Measurements from ENCODE around the gene CALML5. TPM values are rescaled to one million over a fixed set of nuclear protein-coding genes. Genes with fewer than 3 reads are reported as not detected.
"Not testable (repeated sequence)": the region's sequence is repeated elsewhere in the genome, so short reads cannot be mapped to it uniquely, and the experiment has no call there.

CALML5 gene
- total RNA-seq, 2 experiments from 2014 or later, result not detected

DNA sequence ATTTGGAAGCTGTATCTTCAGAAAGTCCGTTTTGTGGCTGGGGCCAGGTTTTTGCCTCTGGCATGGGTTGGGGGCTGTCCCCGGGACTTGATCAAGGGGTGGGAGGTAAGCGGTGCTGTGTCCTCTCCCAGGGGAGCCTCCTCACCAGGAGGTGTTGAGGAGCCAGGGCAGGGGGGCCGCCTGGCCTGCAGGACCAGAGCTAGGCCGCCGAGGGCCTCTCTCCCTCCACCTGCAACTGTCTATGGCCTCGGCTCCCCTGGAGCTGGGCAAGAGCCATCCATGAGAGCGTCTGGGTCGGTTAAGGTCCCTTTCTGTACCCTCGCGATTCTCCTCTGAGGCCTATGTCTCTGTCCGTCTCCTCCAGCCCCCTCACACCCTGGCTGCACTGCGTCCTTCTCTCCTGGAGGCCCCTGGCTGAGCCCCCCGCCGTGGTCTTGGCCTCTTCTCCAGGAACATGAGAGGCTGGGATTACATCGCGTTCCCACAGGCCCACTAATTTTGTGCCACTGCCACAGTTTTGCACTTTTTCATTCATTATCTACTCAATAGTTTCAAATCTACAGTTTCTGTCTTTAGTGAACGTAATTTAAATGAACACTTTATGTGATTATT lies 20.6 kb downstream of the CALML5 start:
- Mint-ChIP-seq H3K4me3 (no peak overlapping the region), H3K9me3 (ENCODE audit: insufficient read depth) (no peaks in the 10 kb centered on the region), H3K36me3 (ENCODE audit: low read depth) (no peaks in the 10 kb centered on the region), H3K27me3 (ENCODE audit: low read depth) (no peaks in the 10 kb centered on the region), H3K27ac (no peak overlapping the region), H3K4me1 (ENCODE audit: low read depth) (no peaks in the 10 kb centered on the region)
- DNase-seq (no peak), ATAC-seq (no peak)
- ChIA-PET POLR2A (no interaction called here), CTCF (no interaction called here)

DNA sequence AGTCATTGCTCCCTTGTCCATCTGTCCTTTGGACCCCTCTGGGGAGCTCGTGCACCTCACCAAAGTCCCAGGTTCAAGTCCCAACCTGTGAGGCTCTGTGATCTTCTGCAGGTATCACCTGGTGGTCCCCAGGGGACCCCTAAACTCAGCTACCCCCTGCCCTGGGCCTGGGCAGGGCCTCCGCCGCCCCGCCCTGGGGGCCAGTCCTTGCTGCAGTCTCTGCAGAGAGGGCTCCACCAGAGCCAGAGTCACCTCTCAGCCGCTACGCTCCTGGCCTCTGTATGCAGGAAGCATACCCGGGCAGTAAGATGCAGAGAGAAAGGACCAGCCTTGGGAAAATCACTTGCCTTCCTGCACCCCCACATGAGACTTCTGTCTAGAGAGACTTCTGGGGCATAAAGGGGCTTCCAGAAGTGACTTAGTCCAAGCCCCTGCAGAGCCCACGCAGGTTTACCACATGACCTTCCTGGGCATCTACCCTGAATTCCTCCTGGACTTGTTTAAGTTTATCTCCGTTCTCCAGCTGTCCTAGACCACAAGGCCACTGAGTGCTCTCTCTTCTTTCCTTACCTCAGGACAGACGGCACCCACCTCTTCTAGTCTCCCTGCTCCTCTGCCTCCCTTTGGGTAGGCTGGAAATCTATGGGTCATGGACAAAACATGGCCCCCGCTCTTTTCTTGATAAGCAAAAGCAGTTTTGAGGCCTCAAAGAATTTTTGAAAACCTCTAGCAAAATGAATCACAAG lies 21.2 kb downstream of the CALML5 start:
- no peak overlapping the region for H3K27ac Mint-ChIP-seq
- no peaks in the 10 kb centered on the region for H3K9me3 Mint-ChIP-seq (ENCODE audit: insufficient read depth)
- H3K4me3 Mint-ChIP-seq, result no peak overlapping the region
- ATAC-seq (no peak), DNase-seq (no peak)
- H3K4me1 Mint-ChIP-seq (ENCODE audit: low read depth), result no peaks in the 10 kb centered on the region
- no peaks in the 10 kb centered on the region for H3K27me3 Mint-ChIP-seq (ENCODE audit: low read depth)
- ChIA-PET CTCF (no interaction called here), POLR2A (interaction anchor here (0.6 kb wide), 1 partner anchor 740 kb away, joined by 3 read pairs; no protein-coding TSS in a partner anchor)
- H3K36me3 Mint-ChIP-seq (ENCODE audit: low read depth), result no peaks in the 10 kb centered on the region

DNA sequence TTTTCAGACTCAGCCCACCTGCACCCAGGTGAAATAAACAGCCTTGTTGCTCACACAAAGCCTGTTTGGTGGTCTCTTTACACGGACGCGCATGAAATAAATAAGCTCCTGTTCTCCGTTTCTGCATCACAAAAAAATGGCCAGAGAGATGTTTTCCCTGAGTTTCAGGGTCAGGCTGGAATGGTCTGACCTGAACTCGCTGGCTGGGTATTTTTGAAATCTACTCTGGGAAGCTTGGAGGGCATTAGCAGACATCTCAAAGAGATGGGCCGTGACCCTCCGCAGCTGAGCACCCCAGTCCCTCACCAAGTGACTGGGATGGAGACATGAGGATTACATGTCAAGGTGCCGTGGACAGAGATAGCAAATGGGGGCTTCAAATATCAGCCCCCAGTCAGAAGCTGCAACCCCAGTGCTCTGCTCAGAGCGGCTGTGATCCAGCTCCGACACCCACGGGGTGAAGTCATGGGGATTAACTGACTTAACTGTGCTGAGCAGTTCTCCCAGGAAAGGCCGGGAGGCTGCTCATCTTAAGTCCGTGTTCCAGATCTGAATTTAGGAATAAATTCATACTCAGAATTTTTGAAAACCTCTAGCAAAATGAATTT lies 22.3 kb downstream of the CALML5 start:
- Mint-ChIP-seq H3K4me1 (ENCODE audit: low read depth) (no peaks in the 10 kb centered on the region), H3K4me3 (no peak overlapping the region), H3K27me3 (ENCODE audit: low read depth) (peaks cover 3% of the 10 kb centered on the region), H3K27ac (no peak overlapping the region), H3K36me3 (ENCODE audit: low read depth) (no peaks in the 10 kb centered on the region), H3K9me3 (ENCODE audit: insufficient read depth) (no peaks in the 10 kb centered on the region)
- POLR2A ChIA-PET, result no interaction called here
- CTCF ChIA-PET, result no interaction called here
- ATAC-seq (no peak), DNase-seq (no peak)

DNA sequence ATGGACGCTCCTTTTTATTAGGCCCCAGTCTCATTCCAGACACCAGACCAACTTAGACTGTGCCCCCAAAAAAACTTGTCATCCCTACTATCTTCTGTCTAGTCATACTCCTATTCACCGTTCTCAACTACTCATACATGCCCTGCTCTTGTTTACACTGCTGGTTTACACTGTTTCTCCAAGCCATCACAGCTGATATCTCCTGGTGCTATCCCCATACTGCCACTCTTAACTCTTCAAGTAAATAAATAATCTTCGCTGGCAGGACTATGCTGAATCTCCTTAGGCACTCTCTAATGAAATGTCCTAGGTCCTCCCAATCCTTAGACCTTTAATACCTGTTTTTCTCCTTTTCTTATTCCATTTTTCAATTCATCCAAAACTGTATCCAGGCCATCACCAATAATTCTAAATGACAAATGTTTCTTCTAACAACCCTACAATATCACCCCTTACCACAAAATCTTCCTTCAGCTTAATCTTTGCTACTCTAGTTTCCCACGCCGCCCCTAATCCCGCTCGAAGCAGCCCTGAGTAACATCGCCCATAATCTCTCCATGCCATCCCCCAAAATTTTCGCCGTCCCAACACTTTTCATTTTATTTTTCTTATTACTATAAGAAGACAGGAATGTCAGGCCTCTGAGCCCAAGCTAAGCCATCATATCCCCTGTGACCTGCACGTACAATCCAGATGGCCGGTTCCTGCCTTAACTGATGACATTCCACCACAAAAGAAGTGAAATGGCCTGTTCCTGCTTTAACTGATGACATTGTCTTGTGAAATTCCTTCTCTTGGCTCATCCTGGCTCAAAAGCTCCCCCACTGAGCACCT lies 23.2 kb downstream of the CALML5 start:
- DNase-seq; H3K27ac Mint-ChIP-seq; H3K9me3 Mint-ChIP-seq (ENCODE audit: insufficient read depth); CTCF ChIA-PET; H3K4me3 Mint-ChIP-seq; ATAC-seq; H3K27me3 Mint-ChIP-seq (ENCODE audit: low read depth); POLR2A ChIA-PET; H3K36me3 Mint-ChIP-seq (ENCODE audit: low read depth); H3K4me1 Mint-ChIP-seq (ENCODE audit: low read depth): not testable (repeated sequence)

DNA sequence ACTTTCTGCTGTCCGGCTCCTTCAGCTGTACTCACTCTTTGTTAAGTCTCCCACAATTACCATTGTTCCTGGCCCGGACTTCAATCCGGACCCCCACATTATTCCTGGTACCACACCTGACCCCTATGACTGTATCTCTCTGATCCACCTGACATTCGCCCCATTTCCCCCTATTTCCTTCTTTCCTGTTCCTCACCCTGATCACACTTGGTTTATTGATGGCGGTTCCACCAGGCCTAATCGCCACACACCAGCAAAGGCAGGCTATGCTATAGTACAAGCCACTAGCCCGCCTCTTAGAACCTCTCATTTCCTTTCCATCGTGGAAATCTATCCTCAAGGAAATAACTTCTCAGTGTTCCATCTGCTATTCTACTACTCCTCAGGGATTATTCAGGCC lies 24.3 kb downstream of the CALML5 start:
- H3K27me3 Mint-ChIP-seq (ENCODE audit: low read depth); CTCF ChIA-PET; POLR2A ChIA-PET; H3K4me1 Mint-ChIP-seq (ENCODE audit: low read depth); DNase-seq; H3K9me3 Mint-ChIP-seq (ENCODE audit: insufficient read depth); ATAC-seq; H3K4me3 Mint-ChIP-seq; H3K27ac Mint-ChIP-seq; H3K36me3 Mint-ChIP-seq (ENCODE audit: low read depth): not testable (repeated sequence)

DNA sequence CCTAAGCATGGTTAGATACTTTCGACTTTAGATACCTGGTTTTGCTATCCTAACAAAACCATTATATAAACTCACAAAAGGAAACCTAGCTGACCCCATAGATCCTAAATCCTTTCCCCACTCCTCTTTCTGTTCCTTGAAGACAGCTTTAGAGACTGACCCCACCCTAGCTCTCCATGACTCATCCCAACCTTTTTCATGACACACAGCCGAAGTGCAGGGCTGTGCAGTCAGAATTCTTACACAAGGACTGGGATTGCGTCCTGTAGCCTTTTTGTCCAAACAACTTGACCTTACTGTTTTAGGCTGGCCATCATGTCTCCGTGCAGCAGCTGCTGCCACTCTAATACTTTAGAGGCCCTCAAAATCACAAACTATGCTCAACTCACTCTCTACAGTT lies 24.7 kb downstream of the CALML5 start:
- H3K27me3 Mint-ChIP-seq (ENCODE audit: low read depth); CTCF ChIA-PET; POLR2A ChIA-PET; H3K36me3 Mint-ChIP-seq (ENCODE audit: low read depth); H3K4me1 Mint-ChIP-seq (ENCODE audit: low read depth); DNase-seq; H3K27ac Mint-ChIP-seq; H3K4me3 Mint-ChIP-seq; ATAC-seq; H3K9me3 Mint-ChIP-seq (ENCODE audit: insufficient read depth): not testable (repeated sequence)

DNA sequence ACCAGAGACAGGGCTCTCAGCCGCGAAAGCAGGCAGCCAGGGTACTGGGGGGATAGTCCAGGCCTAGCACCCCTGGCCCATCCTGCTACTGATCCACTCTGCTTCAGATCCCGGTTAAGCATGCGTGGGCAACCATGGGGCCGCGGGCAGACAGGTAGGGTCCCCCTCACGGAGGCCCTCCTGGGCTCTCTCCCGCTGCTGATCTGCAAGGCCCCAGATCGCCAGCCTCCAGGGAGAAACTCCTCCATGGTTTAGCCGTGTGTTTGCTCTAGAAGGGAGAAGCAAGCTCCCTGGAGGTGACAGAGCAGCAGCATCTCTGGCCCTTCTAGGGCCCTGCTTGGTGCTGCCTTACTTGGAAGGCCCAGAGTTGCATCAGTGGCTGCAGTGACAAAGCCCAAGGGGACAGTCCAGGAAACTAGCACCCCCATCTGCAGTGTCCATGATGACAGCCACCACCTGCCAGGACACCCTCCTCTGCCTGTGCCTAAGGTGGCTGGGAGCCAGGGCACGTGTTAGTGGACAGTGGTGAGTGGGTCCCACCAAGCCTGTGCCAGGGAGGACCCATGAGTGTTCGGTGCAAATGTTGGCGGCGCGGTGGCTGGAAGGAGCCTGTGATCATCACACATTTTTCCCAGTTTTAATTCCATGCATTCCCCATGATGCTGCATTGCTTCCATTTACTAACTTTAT lies 29.2 kb downstream of the CALML5 start:
- DNase-seq (no peak), ATAC-seq (no peak)
- Mint-ChIP-seq H3K27me3 (ENCODE audit: low read depth) (peaks cover 3% of the 10 kb centered on the region), H3K4me1 (ENCODE audit: low read depth) (no peaks in the 10 kb centered on the region), H3K27ac (no peak overlapping the region), H3K36me3 (ENCODE audit: low read depth) (no peaks in the 10 kb centered on the region), H3K4me3 (no peak overlapping the region), H3K9me3 (ENCODE audit: insufficient read depth) (no peaks in the 10 kb centered on the region)
- ChIA-PET CTCF (no interaction called here), POLR2A (no interaction called here)

DNA sequence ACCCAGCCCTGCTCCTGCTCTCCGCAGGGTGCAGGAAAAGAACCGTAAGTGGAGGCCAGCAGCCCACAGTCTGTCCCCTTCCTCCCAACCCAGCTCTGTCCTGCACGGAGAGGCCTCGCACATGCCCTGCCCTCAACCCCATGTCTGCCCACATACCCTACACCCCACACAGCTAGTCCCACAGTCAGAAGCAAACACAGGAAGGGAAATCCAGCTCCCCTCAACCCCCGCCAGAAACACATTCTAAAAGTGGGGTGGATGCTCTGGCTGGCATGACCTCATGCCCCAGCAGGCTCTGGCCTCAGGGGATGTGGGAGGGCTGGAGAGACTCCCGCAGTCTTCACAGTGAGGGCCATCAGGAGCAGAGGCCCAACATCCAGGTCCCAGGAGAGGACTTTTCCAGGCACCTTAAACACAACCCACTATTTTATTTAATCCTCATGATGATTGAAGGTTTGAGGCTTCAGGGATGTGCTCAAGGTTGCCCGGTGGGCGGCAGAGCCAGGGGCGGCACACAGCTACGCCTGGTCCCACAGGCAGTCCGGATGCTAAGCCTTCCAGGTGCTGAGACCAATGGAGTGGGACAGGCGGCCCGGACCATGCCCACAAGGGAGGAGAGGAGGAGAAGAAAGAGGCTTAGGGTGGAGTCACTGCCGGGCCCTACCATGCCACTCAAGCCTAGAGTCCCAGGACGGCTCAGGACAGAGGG lies 29.9 kb downstream of the CALML5 start:
- H3K4me3 Mint-ChIP-seq, result no peak overlapping the region
- H3K36me3 Mint-ChIP-seq (ENCODE audit: low read depth), result no peaks in the 10 kb centered on the region
- CTCF ChIA-PET, result no interaction called here
- H3K9me3 Mint-ChIP-seq (ENCODE audit: insufficient read depth), result no peaks in the 10 kb centered on the region
- DNase-seq (no peak), ATAC-seq (no peak)
- H3K27me3 Mint-ChIP-seq (ENCODE audit: low read depth), result peaks cover 3% of the 10 kb centered on the region
- POLR2A ChIA-PET, result no interaction called here
- no peaks in the 10 kb centered on the region for H3K4me1 Mint-ChIP-seq (ENCODE audit: low read depth)
- no peak overlapping the region for H3K27ac Mint-ChIP-seq

DNA sequence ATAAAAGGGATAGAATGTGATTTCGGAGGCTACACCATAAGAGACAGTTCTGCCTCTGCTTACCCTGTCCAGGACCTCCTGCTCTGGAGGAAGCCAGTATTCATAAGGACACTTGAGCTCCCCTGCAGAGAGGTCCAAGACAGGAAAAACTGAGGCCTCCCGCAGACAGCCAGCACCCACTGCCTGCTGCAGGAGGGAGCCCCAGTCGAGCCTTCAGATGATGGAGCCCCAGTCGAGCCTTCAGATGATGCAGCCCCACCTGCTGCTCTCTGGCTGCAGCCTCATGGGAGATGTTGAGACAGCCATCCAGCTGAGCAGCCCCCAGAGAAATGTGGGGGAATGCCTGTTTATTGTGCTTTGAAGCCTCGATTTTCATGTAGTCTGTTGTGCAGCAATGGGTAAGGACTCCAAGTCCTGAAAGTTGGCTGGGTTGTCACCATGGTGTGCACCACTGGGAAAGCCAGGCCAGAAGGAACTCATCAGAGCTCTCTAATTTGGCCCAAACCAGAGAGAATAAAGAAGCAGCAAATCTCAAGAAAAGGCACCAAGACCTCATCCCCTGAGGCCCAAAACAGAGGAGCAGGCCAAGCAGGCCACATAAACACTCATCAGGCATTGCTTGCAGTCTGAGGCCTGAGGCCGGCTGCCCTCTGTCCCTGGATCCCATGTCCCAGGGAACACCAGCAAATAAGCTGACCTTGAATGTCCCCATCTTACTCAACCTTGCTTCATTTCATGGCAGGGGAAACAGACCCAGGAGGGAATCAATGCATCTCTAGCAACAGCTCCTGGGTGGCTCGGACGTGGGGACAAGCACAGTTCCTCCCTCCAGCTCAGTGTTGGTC lies 30.9 kb downstream of the CALML5 start:
- ChIA-PET POLR2A (no interaction called here), CTCF (no interaction called here)
- no peak overlapping the region for H3K27ac Mint-ChIP-seq
- H3K9me3 Mint-ChIP-seq (ENCODE audit: insufficient read depth), result no peaks in the 10 kb centered on the region
- peaks cover 3% of the 10 kb centered on the region for H3K27me3 Mint-ChIP-seq (ENCODE audit: low read depth)
- H3K36me3 Mint-ChIP-seq (ENCODE audit: low read depth), result no peaks in the 10 kb centered on the region
- no peak overlapping the region for H3K4me3 Mint-ChIP-seq
- ATAC-seq (no peak), DNase-seq (no peak)
- H3K4me1 Mint-ChIP-seq (ENCODE audit: low read depth), result no peaks in the 10 kb centered on the region

DNA sequence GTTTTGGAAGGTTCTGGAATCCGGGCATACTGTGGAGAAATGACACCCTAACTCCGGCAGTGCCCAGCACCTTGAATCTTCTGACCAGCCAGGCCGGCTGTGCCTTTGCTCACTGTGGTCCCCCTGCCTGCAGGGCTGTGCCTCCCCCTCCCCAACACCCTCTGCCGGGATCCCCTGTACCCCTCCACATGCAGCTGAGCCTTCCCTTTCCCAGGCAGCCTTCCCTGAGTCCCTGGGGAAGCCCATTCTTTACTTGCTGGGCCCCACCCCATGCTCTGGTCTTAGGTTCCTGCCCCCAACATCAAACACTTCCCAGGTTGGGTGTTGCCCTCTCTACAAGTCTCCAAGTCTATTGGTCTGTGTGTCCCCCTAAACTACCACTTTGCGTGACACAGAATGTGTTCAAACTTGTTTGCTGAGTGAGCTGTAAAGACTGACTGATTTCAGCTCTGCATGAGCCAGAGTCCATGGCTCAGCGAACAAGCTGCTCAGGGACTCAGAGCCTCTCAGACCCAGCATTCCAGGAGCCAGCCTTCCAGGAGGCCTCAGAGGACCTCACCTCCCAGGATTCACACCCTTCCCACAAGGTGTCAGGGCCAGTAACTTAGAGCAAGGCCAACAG lies 31.6 kb downstream of the CALML5 start:
- H3K27ac Mint-ChIP-seq, result no peak overlapping the region
- DNase-seq, result no peak
- H3K4me3 Mint-ChIP-seq, result no peak overlapping the region
- ChIA-PET CTCF (no interaction called here), POLR2A (no interaction called here)
- H3K4me1 Mint-ChIP-seq (ENCODE audit: low read depth), result no peaks in the 10 kb centered on the region
- peaks cover 3% of the 10 kb centered on the region for H3K27me3 Mint-ChIP-seq (ENCODE audit: low read depth)
- no peak for ATAC-seq
- no peaks in the 10 kb centered on the region for H3K36me3 Mint-ChIP-seq (ENCODE audit: low read depth)
- no peaks in the 10 kb centered on the region for H3K9me3 Mint-ChIP-seq (ENCODE audit: insufficient read depth)
